ENCODE results near the gene PMVK. TPM values are rescaled to one million over a fixed set of nuclear protein-coding genes. Genes with fewer than 3 reads are reported as not detected.

Gene PMVK
- total RNA-seq, 4 donors from 2014 or later = 7.4 to 16.2 (median 12.1) TPM

- ATAC-seq (ENCODE audit: low FRiP score) = no peak
- TF ChIP-seq, protein P1, sequence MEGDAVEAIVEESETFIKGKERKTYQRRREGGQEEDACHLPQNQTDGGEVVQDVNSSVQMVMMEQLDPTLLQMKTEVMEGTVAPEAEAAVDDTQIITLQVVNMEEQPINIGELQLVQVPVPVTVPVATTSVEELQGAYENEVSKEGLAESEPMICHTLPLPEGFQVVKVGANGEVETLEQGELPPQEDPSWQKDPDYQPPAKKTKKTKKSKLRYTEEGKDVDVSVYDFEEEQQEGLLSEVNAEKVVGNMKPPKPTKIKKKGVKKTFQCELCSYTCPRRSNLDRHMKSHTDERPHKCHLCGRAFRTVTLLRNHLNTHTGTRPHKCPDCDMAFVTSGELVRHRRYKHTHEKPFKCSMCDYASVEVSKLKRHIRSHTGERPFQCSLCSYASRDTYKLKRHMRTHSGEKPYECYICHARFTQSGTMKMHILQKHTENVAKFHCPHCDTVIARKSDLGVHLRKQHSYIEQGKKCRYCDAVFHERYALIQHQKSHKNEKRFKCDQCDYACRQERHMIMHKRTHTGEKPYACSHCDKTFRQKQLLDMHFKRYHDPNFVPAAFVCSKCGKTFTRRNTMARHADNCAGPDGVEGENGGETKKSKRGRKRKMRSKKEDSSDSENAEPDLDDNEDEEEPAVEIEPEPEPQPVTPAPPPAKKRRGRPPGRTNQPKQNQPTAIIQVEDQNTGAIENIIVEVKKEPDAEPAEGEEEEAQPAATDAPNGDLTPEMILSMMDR (IDR thresholded peaks at IDR 0.05) = no peak
- no peak for DNase-seq (ENCODE audit: low spot score)
Observed at GRCh38 chr1:154884869-154885701, 51.4 kb downstream of the PMVK start.

DNA sequence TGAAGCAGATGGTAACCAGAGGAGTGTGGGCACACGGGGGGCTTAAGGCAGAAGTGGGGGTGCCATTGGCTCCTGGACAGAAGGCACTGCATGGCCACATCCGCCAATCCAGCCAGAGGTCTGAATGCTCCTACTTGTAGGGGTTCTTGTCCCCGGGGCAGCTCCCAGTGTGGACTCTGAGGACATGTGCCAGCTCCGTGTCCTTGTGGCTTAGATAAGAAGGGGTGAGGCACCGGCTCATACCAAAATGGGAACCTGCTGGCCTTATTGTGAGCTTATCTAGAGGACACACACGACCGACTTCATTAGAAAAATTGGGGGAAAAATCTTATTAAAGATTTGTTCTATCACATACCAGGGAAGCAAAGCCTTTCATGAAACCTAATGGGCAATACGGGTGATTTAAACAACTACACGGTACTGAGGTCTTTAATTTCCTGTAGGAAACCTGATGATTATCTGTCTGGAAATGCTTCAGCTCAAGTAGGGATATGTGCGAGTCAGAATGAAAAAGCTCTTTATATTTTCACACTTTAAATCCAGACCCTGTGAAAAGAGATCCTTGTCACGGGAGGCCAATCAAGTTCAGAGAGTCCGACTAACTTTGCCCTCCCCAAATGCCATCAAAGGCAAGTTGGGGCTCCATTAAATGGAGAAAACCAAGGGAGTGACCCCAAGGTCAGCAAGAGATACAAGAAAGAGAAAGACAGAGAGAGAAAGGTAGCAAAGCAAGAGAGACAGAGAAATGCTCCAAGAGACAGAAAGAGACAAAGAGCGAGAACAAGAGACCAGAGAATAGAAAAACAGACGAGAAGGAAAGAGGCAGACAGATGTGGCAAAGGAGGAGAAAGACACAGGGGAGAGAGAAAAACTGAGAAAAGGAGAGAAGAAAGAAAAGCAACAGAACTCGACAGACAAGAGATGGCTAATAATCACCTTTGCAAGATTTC, 52.3 kb downstream of the PMVK start:
- DNase-seq (ENCODE audit: low spot score) (no peak), ATAC-seq (ENCODE audit: low FRiP score) (no peak)
- TF ChIP-seq, protein P1 (IDR thresholded peaks at IDR 0.05) = no peak

GRCh38 chr1:154881820-154882535, 54.5 kb downstream of the PMVK start:
- DNase-seq (ENCODE audit: low spot score) (no peak), ATAC-seq (ENCODE audit: low FRiP score) (no peak)
- TF ChIP-seq, protein P1 (IDR thresholded peaks at IDR 0.05) = no peak

GRCh38 chr1:154880671-154881070, 55.8 kb downstream of the PMVK start:
- TF ChIP-seq, protein P1 (IDR thresholded peaks at IDR 0.05) = no peak
- ATAC-seq (ENCODE audit: low FRiP score) (no peak), DNase-seq (ENCODE audit: low spot score) (no peak)

GRCh38 chr1:154879038-154879421, 57.5 kb downstream of the PMVK start:
- DNase-seq (ENCODE audit: low spot score) (no peak), ATAC-seq (ENCODE audit: low FRiP score) (no peak)
- TF ChIP-seq, protein P1 (IDR thresholded peaks at IDR 0.05) = no peak

GRCh38 chr1:154878371-154879037, 58.0 kb downstream of the PMVK start:
- TF ChIP-seq, protein P1 (IDR thresholded peaks at IDR 0.05) = peak in 1 of 3 donors; percentile 57
- DNase-seq (ENCODE audit: low spot score) (peak; percentile 66), ATAC-seq (ENCODE audit: low FRiP score) (peak; percentile 76)
